Daoy (cell line): ENCODE results near the gene PEDS1. TPM values are rescaled to one million over a fixed set of nuclear protein-coding genes. Genes with fewer than 3 reads are reported as not detected.
A peak's percentile ranks its signal among the peaks of the same experiment; 100 is the strongest.
"Not testable (repeated sequence)": the region's sequence is repeated elsewhere in the genome, so short reads cannot be mapped to it uniquely, and the experiment has no call there.

Experiments used
- DNase-seq: peaks from one replicate; pipeline ENCODE4 v3.0.0-alpha.2; 2015; ENCODE audit warnings: low read depth
- total RNA-seq: library from RNA; depleted of rRNA; stranded (reverse); fragments of >200 nt; shearing (Covaris generic); gene quantifications from 2 replicates; pipeline ENCODE4 v1.2.3, GENCODE V29; 2014

PEDS1 gene
- total RNA-seq, 1 experiment from 2014 or later: 21.7 TPM

DNA sequence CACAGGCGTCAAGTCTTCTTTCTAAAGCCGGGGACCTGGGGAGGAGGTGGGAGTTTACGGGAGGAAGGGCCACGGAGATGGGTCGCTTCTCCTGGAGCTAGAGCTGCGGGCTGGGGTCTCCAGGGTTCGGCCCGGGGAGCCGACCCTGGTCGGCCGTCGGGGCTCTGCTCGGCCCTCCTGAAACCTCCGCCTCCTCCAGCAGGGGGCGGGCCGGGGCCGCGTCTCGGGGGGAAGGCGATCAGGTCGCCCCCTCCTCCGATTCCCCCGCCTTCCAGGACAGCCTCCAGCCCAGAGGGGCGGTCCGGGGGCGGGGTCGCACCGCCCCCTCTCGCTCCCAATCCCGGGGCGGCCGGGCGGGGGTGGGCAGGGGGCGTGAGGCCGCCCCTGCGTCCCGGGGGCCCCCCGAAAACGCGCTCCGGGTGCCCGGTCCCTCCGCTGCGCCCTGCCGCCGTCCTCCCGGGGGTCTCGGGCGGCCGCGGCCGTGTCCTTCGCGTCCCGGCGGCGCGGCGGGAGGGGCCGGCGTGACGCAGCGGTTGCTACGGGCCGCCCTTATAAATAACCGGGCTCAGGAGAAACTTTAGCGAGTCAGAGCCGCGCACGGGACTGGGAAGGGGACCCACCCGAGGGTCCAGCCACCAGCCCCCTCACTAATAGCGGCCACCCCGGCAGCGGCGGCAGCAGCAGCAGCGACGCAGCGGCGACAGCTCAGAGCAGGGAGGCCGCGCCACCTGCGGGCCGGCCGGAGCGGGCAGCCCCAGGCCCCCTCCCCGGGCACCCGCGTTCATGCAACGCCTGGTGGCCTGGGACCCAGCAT is 36.9 kb upstream of the PEDS1 start, which contains the start of gene CEBPB:
TSS of gene CEBPB (plus strand) at position 580 of the 814 bp plus-strand sequence. CDS start at position 784, 204 bp downstream.
- DNase-seq: peak; percentile 89

DNA sequence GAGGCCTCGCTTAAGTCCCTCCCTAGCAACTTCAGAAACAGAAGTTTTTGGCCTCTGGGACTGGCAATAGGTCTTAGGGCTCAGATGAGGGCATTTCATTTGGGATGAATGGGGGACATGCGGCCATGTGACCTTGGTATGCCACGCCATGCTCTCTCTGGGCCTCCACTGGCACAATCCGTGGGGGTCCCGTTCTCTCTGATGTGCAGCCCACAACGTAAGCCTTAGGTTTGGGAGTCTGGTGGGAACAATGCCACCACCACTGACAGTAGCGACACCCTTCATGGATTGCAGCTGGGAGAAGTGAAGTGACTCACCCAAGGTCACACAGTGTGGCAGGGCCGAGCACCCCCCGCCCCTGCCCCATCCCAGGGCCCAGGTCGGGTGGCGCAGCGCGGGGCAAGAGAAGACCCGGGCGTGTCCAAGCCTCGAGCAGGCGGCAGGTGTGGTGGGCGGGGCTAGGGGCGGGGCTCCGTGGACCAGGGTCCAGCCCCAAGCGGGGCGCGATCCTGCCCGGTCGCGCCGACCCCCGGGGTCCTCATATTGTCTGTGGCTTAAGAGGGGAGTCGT is 36.2 kb upstream of the PEDS1 start:
- peak; percentile 13 for DNase-seq

DNA sequence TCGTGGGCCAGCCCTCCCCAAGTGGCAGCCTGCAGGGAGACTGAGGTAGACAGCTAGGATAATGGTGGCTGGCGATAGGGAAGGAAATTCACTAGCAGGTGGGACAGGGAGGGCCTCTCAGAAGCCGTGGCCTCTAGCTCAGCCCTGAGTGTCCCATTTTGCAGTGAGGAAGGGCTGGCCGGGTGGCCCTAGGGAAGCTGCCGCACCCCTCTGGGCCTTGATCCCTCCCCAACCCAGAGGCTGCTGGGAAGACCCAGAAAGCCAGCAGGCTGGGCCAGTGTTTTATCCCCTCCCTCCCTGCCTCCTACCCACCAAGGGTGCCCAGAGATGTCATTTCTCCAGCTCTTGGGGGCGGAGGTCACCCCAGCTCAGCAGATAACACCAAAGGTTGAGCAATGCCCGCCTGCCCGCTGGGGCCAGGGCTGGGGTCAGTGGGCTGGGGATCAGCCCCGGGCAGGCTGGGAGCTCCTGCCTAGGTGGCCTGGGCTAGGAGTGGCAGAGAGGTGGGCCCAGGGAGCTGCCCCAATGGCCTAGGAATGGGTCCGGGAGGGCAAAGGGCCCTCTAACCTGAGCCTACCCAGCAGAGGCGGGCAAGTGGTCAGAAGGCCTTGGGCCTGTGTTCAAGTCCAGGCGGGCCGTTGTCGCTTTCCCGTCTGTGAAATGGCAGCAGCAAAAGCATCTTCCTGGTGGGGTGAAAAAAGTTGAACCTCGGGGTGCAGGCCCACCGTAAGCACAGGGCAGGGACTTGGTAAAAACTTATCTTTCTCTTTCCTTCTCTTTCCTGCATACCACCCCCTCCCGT is 35.6 kb upstream of the PEDS1 start:
- no peak for DNase-seq

DNA sequence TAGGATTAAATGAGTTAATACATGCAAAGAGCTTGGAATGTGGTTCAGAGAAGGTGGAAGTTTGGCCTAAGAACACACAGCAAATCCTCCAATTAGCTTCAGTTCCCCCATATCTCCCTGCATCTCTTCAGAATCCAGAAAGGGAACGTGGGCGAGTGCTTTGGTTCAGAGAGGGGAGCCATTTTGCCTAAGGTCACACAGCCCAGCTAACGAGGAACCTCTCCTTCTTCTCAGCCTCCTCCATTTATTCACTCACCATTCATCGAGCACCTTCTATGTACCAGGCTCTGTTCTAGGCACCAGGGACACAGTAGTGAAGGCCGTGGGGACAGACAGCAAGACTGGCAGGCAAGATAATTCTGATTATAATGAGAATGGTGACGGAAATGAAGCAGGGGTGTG is 34.8 kb upstream of the PEDS1 start:
- no peak for DNase-seq

DNA sequence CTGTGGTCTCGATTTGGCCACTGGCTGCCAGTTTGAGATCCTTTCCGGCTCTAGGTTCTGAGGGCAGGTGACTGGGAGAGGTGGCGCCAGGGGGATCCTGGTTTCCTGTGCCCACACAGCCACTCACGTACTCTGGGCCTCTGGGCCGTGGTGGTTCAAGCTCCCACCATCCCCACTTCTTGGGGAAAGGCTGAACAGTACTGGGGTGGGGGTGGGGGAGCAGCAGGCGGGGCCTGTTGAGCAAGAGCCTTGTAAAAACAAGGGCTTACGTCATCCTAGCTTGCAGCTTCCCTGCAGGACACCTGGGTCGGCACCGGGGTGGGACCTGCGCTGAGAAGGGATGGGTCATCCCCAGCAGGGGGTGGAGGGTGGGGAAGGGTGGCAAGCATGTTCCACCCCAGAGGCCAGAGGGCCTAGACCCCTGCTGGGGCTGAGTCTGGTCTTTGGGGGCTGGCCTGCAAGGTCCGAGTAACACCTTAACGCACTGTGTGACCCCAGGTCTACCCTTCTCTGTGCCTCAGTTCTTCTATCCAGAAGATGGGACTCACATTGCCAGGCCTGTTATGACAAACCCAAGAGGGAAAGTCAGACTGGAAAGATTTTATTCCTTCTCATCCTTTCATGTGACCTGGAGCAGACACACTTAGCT is 34.0 kb upstream of the PEDS1 start:
- peak; percentile 18 for DNase-seq

DNA sequence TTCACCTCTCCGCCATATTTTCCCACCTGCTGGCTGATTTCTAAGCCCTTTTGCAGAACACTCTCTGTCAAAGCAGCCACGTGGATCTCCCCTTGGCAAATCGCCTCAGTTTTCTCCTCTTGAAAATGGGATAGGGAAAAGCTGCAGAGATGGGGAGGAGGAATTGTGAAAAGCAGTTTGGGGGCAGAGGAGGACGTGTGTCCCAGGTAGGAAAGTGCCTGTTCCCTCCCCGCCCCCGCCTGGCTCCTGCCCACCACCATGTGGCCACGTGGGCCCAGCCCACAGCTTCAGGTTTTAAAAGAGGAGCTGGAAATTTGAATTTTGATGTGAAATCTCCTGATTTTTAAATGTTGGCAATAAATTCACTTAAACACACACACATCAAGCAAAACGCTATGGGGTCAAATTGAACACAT is 33.5 kb upstream of the PEDS1 start:
- no peak for DNase-seq

DNA sequence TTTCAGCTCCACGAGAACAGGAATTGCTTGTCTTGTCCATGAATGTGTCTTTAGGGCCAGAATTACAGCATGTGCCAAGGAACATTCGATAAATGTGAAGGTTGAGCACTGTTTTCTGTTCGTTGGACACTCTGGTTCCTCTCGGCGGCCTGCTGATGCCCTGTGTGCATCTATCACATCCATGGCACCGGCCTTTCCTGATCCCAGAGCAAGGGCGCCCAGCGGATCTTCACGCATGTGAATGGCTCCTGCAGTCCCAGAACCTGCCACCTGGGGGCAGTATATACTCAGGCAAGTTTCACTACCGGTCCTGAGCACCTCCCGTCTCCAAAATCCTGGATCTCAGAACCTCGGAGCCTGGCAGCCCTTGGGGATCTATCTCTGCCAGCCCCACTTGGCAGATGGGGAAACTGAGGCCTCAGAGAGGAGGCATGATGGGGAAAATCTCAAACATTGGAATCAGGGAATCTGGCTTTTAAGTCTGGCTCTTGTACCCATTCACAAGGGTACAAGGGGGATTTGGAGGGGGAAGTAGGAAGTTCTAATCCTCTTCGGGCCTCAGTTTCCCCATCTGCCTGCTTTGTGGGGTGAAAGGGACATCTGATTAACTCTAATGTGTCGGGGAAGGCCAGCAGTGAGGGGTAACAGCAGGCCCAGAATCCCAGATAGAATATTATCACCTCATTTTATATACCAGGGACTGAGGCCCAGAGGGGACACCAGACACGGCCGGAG is 32.8 kb upstream of the PEDS1 start:
- peak; percentile 73 for DNase-seq

DNA sequence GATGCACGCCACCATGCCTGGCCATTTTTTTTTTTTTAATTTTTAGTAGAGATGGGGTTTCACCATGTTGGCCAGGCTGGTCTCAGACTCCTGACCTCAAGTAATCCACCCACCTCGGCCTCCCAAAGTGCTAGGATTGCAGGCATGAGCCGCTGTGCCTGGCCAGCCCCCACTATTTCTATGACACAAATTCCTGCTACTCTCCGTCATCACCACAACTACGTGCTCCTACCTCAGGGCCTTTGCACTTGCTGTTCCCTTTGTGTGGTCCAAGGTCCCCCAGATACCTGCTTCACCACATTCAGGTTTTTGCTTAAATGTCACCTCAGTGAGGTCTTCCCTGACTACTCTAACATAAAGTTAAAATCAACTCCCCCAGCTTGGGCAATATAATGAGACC is 31.9 kb upstream of the PEDS1 start:
- no peak for DNase-seq

DNA sequence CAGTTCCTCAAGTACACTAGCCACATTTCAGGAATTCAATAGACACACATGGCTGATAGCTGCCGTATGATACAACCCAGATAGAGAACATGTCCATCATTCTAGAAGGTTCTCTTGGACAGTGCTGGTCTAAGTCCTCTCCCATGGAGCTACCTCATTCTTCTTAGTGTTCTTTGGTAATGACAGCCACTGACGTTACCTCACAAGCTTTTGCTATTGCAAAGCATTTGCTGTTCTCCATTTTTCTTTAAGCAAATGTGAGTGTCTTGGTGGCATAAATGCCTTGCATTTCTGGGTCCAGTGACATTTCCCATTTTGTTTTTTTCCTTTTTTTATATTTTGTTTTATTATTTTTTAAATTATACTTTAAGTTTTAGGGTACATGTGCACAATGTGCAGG is 28.8 kb upstream of the PEDS1 start:
- DNase-seq: no peak

DNA sequence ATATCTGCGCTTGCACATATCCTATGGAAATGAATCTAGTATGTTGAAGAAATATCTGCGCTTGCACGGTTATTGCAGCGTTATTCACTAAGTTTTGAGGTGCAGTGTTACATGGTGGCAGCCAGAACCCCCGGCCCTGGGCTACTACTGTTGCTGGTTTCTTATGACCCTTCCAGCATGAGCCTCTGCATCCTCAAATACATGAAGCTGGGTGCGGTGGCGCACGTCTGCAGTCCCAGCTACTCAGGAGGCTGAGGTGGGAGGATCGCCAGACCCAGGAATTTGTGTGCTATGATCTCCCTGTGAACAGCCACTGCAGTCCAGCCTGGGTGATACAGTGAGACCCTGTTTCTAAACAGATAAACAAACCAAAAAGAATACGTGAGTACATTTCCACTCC is 27.8 kb upstream of the PEDS1 start:
- DNase-seq: no peak

DNA sequence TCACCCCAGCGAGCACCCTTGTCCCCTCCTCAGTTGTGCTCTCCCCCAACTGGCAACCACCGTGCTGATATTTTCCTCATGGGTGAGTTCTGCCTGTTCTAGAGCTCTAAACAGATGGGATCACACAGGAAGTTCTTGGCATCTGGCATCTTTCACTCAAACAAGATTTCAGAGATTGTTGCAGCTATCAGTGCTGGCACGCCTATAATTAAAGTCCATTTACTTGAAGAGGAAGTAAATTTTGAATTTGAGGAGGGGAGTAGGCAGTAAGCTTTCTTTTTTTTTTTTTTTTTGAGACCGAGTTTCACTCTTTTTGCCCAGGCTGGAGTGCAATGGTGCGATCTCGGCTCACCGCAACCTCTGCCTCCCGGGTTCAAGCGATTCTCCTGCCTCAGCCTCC is 25.1 kb upstream of the PEDS1 start:
- DNase-seq: not testable (repeated sequence)

DNA sequence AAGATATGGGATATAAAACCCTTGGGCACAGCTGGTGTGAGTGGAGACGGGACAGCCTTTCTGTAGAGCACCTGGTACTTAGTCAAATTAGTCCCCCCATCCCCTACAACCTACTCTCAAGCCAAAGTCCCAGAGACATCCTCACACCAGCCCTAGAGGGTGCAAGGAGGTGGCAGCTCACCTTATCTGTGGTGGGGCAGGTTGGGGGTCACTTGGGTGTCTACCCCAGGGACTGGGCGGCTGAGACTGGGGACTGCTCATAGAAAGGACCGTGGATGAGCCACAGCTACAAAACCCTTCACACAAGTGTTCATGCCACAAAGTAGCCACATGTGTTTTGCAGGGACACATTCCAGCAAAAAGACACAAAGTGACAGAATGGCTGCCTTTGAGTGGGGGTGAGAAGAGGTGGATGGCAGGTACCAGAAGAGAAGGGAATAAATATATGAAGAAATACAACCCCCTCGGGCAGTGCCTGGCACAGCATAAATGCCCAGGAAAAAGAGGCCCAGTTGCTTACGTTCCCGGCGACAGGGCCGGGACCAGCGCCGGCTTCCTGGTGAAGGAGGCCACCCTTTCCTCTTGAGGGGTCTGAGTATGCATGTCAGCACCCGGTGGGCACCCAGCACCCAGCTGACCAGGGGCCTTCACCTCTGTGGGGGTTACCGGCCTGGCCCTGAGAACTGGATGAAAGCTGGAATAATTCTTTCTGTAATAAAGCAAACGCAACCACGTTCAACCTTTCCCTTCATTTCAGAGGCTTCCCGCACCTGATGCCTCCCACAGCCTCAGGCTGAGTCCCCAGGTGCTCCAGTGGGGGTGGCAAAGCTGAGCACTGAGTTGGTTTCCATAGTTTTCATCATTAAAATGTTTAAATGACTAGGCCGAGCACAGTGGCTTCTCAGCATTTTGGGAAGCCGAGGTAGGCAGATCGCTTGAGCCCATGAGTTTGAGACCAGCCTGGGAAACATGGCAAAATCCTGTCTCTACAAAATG is 22.7 kb upstream of the PEDS1 start:
- no peak for DNase-seq

DNA sequence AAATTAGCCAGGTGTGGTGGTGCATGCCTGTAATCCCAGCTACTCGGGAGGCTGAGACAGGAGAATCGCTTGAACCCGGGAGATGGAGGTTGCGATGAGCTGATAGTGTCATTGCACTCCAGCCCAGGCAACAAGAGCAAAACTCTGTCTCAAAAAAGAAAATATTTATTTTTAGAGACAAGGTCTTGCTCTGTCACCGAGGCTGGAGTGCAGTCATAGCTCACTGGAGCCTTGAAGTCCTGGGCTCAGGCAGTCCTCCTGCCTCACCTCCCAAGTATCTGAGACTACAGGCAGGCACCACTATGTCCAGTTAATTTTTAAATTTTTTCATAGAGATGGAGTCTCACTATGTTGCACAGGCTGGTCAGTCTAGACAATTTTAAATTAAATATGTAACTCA is 20.9 kb upstream of the PEDS1 start:
- DNase-seq: no peak

DNA sequence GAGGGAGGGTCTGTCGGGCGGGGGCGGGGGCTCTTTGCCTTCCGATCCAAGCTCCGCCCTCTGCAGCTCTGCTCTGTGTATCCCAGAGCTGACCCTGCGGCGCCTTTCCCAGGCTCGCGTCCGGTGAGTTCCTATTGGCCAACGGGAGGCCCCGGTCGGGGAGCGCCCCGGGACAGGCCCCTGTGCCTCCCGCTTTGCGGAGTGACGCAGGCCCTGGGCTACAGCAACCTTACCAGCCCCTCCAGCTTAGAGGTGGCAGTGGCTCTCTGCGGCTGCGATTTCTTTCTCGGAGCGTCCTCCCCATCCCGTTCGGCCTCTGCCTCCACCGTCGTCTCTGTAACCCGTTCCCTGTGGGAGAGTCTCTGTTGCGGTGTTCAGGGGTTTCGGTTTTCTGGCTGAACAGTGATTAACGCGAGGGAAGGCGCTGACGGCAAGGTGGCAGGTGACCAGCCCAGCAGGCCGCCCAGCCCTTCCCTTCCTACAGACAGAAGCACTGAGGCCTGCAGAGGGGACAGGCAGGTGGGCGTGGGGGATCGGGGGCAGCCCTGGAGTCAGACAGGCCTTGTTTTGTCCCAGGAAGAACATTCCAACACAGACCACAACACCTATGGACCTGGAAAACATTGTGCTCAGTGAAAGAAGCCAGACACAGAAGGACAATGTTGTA is 19.0 kb upstream of the PEDS1 start:
- DNase-seq: peak; percentile 58

DNA sequence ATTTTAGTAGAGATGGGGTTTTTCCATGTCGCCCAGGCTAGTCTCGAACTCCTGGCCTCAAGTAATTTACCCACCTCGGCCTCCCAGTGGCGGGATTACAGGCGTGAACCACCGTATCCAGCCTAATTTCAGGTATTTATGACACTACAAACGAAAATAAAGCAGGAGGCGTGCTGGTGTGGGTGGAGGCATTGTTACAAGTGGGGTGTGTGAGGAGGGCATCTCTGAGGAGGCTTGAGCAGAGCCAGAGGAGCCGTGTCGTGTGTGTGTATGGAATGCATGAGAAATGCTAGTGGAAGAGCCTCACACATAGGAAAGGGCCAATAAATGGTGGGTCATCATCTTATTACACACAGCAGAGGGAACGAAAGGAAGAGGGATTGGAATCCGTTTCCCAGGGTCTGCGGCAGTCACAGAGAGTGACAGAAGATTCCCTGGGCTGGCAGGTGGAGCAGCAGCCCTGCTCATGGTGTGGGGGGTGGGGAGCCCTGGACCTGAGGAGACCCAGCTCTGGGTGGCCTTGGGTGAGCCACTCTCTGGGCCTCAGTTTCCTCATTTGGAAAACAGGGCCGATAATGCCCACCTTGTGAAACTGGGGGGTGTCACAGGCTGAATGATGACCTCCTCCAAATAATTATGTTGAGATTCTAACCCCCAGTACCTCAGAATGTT is 17.2 kb upstream of the PEDS1 start:
- no peak for DNase-seq

DNA sequence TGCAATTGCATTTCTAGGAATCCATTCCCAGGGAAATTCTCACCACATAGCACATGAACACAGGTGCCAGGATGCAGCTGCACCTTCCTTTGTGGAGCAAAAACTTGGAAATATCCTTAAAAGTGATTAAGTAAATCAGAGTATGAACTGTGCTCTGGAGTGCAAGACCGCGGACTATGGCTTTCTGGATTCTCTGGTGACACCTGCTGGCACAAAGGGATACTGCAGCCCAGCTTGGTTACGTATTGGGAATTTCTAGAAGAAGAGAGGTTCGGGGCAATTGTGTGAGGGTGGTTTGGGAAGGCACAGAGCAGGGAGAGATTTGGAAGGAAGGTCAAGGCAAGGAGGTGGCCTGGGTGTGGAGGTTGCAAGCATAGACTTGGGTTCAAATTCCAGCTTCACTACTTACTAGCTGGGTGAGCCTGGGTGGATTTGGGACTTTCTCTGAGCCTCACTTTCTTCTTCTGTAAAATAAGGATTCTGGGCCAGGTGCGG is 15.9 kb upstream of the PEDS1 start:
- DNase-seq: peak; percentile 65

DNA sequence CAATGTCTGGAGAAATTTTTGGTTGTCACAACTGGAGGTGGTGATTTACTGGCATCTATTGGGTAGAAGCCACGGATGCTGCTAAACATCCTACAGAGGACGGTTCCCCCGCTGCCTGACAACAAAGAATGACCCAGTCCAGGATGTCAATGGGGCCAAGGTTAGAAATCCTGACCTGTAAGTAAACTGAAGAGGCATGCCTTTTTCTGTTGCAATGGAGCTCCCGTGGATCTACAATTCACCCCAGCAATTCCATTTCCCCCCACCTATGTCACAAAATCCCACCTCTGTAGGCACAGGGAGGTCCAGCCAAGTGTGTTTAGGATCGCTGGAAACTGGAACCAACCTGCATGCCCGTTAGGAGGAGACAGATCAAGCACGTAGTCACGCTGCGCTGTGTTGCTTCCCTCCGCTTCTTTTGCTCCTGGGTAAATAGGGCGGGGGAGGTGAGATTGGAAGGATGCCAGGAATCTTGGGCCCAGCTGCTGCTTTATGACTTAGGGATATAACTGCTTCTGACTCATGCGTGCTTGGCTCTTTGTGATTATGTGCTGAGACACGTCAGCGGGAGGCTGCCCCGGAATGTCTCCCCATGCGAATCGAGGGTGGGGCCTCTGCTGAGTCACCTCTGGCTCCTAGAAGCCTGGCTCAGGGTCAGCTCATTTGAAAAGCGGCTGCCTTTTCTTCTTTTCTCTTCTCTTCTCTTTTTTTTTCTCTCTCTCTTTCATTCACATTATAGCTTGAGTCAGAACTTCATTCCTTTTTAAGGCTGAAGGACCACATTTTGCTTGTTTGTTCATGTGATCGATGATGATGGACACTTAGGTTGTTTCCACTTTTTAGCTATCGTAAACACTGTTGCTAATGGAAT is 12.4 kb upstream of the PEDS1 start:
- DNase-seq: peak; percentile 99
